ENCODE data around the gene CCDC191. TPM values are rescaled to one million over a fixed set of nuclear protein-coding genes. Genes with fewer than 3 reads are reported as not detected.

Gene CCDC191
- total and polyA plus RNA-seq, 9 of the 15 experiments (the other 6 are each of a cell fraction or from before 2014, with no cell fraction given): 0.10 to 0.55 (median 0.22) TPM

GRCh38 chr3:113981803-113982202 lies 74.5 kb downstream of the CCDC191 start:
- ChIA-PET POLR2A (interaction anchor here (1.1 kb wide), 1 partner anchor 13 kb away, joined by 5 read pairs; no protein-coding TSS in a partner anchor), CTCF (ENCODE audit: low intra/inter-chr PET ratio) (no interaction called here)
- ATAC-seq (no peak), DNase-seq (ENCODE audit: extremely low read depth in 1 of 4, low spot score in 3 of 4) (no peak), FAIRE-seq (no peak)
- Histone ChIP-seq H3K36me3 (ENCODE audit: control insufficient read depth, insufficient read depth, low read length) (no peaks in the 10 kb centered on the region), H2AFZ (ENCODE audit: low read depth, low read length) (no peak overlapping the region), H3K27ac (ENCODE audit: extremely low read depth, low read depth, low read length) (no peak overlapping the region), H3K9me1 (ENCODE audit: control insufficient read depth, insufficient read depth, low read length) (no peaks in the 10 kb centered on the region), H3K79me2 (ENCODE audit: control insufficient read depth, insufficient read depth, low read length) (no peaks in the 10 kb centered on the region), H3K9ac (ENCODE audit: insufficient read depth in 1 of 2, low read depth in 2 of 2, low read length in 2 of 2) (no peak overlapping the region), H3K4me1 (replicated peaks in 1 of 2; ENCODE audit: control insufficient read depth in 2 of 2, insufficient read depth in 2 of 2, low read length in 2 of 2) (no peaks in the 10 kb centered on the region), H3K4me3 (no peak overlapping the region), H3K9me3 (replicated peaks; ENCODE audit: control insufficient read depth, insufficient read depth, low read depth, low read length) (no peaks in the 10 kb centered on the region), H3K27me3 (ENCODE audit: control insufficient read depth in 2 of 2, insufficient read depth in 2 of 2, low read length in 2 of 2) (no peaks in the 10 kb centered on the region), H4K20me1 (replicated peaks; ENCODE audit: control insufficient read depth, insufficient read depth, low read length) (no peaks in the 10 kb centered on the region), H3K4me2 (ENCODE audit: insufficient read depth, low read length) (no peak overlapping the region)
- BruUV-seq (replicated peaks): no TSS peak
- intact Hi-C loops (cut with micrococcal nuclease): no loop called here
- in situ Hi-C loops (cut with MboI): no loop called here
- TF ChIP-seq RUNX1 (IDR thresholded peaks at IDR 0.05; ENCODE audit: low read depth) (no peak), ZC3H11A (IDR thresholded peaks at IDR 0.05; ENCODE audit: low read depth, low read length) (no peak), SMAD2 (IDR thresholded peaks at IDR 0.05; ENCODE audit: low read depth, low read length) (no peak), ZBTB2 (IDR thresholded peaks at IDR 0.05) (no peak), ETS2 (tag; IDR thresholded peaks at IDR 0.05; ENCODE audit: borderline replicate concordance, poor library complexity, severe bottlenecking) (no peak), KLF6 (CRISPR knock-in tag; IDR thresholded peaks at IDR 0.05; ENCODE audit: borderline replicate concordance) (no peak), MITF (IDR thresholded peaks at IDR 0.05) (no peak), ZSCAN32 (CRISPR knock-in tag; IDR thresholded peaks at IDR 0.05) (no peak), AFF4 (CRISPR knock-in tag; IDR thresholded peaks at IDR 0.05) (no peak), ZNF311 (CRISPR knock-in tag; IDR thresholded peaks at IDR 0.05) (no peak), NFE2L1 (tag; IDR thresholded peaks at IDR 0.05; ENCODE audit: borderline replicate concordance, low read depth) (no peak), RFX1 (IDR thresholded peaks at IDR 0.05) (no peak), ZNF764 (CRISPR knock-in tag; IDR thresholded peaks at IDR 0.05; ENCODE audit: low read depth) (no peak), CREBBP (IDR thresholded peaks at IDR 0.05; ENCODE audit: low read depth, low read length) (no peak), NCOR1 (IDR thresholded peaks at IDR 0.05) (no peak), TARDBP (IDR thresholded peaks at IDR 0.05) (no peak), ZBTB34 (CRISPR knock-in tag; IDR thresholded peaks at IDR 0.05) (no peak)

All from K562 (cell line).